ENCODE measurements around the gene KAZN.

Gene KAZN

GRCh38 chr1:14748151-14748550 is 149.7 kb downstream of the KAZN start:
- DNase-seq, result no peak

- no peak for DNase-seq
These were observed 150.5 kb downstream of the KAZN start for GRCh38 chr1:14748977-14749376.

- DNase-seq, result no peak
These were observed 152.0 kb downstream of the KAZN start for GRCh38 chr1:14750490-14750889.

GRCh38 chr1:14755518-14756252 is 157.2 kb downstream of the KAZN start:
- no peak for DNase-seq

GRCh38 chr1:14756589-14757285 is 158.3 kb downstream of the KAZN start:
- no peak for DNase-seq

- no peak for DNase-seq
These were observed 158.8 kb downstream of the KAZN start for GRCh38 chr1:14757286-14757625.

GRCh38 chr1:14759042-14759818 is 160.7 kb downstream of the KAZN start:
- DNase-seq, result no peak

GRCh38 chr1:14759843-14760242 is 161.4 kb downstream of the KAZN start:
- no peak for DNase-seq

GRCh38 chr1:14760780-14761179 is 162.3 kb downstream of the KAZN start:
- DNase-seq, result no peak

GRCh38 chr1:14761291-14762153 is 163.0 kb downstream of the KAZN start:
- DNase-seq, result no peak

- no peak for DNase-seq
These were observed 165.5 kb downstream of the KAZN start for GRCh38 chr1:14763977-14764376.

GRCh38 chr1:14765773-14766172 is 167.3 kb downstream of the KAZN start:
- no peak for DNase-seq

- no peak for DNase-seq
These were observed 168.6 kb downstream of the KAZN start for GRCh38 chr1:14767075-14767474.

- no peak for DNase-seq
These were observed 170.3 kb downstream of the KAZN start for GRCh38 chr1:14768582-14769304.

GRCh38 chr1:14769486-14770274 is 171.2 kb downstream of the KAZN start:
- no peak for DNase-seq

- DNase-seq, result no peak
These were observed 175.0 kb downstream of the KAZN start for GRCh38 chr1:14773396-14774025.

GRCh38 chr1:14774225-14774624 is 175.7 kb downstream of the KAZN start:
- no peak for DNase-seq

GRCh38 chr1:14774988-14775387 is 176.5 kb downstream of the KAZN start:
- DNase-seq, result no peak

- DNase-seq, result no peak
These were observed 176.9 kb downstream of the KAZN start for GRCh38 chr1:14775434-14775833.
